GM12865 (cell line): Measurements from ENCODE around the gene AP5Z1.

ENCODE experiments used
- DNase-seq: peaks from one replicate; pipeline ENCODE4 v3.0.0; 2010; ENCODE audit warnings: low read depth
- H3K4me3 ChIP-seq: 2 replicates; pipeline ENCODE4 v1.5.1; 2011; ENCODE audit warnings: mild to moderate bottlenecking, low read depth, low read length, control low read depth
- CTCF ChIP-seq: IDR thresholded peaks from 2 replicates; pipeline ENCODE4 v1.5.1; 2011; ENCODE audit warnings: low read length, control low read depth, low read depth, inconsistent platforms; ENCODE audit not compliant: insufficient read depth; ENCODE audit errors: missing control alignments

AP5Z1 gene

GRCh38 chr7:4820967-4821471 lies 45.6 kb downstream of the AP5Z1 start:
- no peak for TF ChIP-seq CTCF
- no peak overlapping the region for H3K4me3 ChIP-seq
- DNase-seq, result no peak

- no peak for DNase-seq
- no peak overlapping the region for H3K4me3 ChIP-seq
- TF ChIP-seq CTCF, result no peak
Measured at GRCh38 chr7:4822677-4823076, 47.3 kb downstream of the AP5Z1 start.

GRCh38 chr7:4823441-4824119 lies 48.2 kb downstream of the AP5Z1 start:
- no peak for DNase-seq
- no peak overlapping the region for H3K4me3 ChIP-seq
- no peak for TF ChIP-seq CTCF

GRCh38 chr7:4824120-4824775 lies 48.8 kb downstream of the AP5Z1 start:
- H3K4me3 ChIP-seq, result no peak overlapping the region
- no peak for DNase-seq
- no peak for TF ChIP-seq CTCF

- no peak for DNase-seq
- H3K4me3 ChIP-seq, result no peak overlapping the region
- no peak for TF ChIP-seq CTCF
Measured at GRCh38 chr7:4825081-4825480, 49.7 kb downstream of the AP5Z1 start.

- no peak overlapping the region for H3K4me3 ChIP-seq
- DNase-seq, result no peak
- no peak for TF ChIP-seq CTCF
Measured at GRCh38 chr7:4828720-4829383, 53.4 kb downstream of the AP5Z1 start.
